SK-N-SH (cell line): ENCODE data around the gene CFAP74. TPM values are rescaled to one million over a fixed set of nuclear protein-coding genes. Genes with fewer than 3 reads are reported as not detected.

Source experiments
- CTCF ChIA-PET: fragments of 300-600, 350-600 bp; formaldehyde crosslinking; extraction: SDS; loops from one replicate; lab custom pipeline; 2021; lab: Yijun Ruan, JAX
- POLR2A ChIA-PET: fragments of 350-600 bp; sonication (Branson Sonifier 250); formaldehyde crosslinking; extraction: SDS; loops from one replicate; lab custom pipeline; 2020; ENCODE audit warnings: antibody characterized with exemption, inconsistent platforms; lab: Yijun Ruan, JAX
- DNase-seq: peaks from one replicate; pipeline ENCODE4 v3.0.0; 2012
- H2AFZ ChIP-seq: fragments of 200-600 bp; sonication (generic); 2 replicates; pipeline ENCODE4 v1.8.1; 2016; ENCODE audit warnings: antibody characterized with exemption, mild to moderate bottlenecking, low read depth
- H3F3A ChIP-seq: fragments of 200-600 bp; sonication (generic); replicated peaks from 2 replicates; pipeline ENCODE3; 2016; ENCODE audit warnings: antibody characterized with exemption, mild to moderate bottlenecking; ENCODE audit not compliant: insufficient read depth
- H3K27ac ChIP-seq, 2 experiments: fragments of 200-500 bp in 1 of 2; fragments of 200-600 bp in 1 of 2; sonication (Bioruptor generic) in 1 of 2; sonication (generic), shearing (Covaris generic) in 1 of 2; 2 replicates each; pipeline versions ENCODE4 v1.5.1 to v1.6.1; 2014 to 2016; ENCODE audit warnings: low read depth in 2 of 2, inconsistent platforms in 1 of 2, low read length in 1 of 2, mild to moderate bottlenecking in 1 of 2, mixed read lengths in 1 of 2
- H3K27me3 ChIP-seq: fragments of 200-600 bp; sonication (generic), shearing (Covaris generic); 2 replicates; pipeline ENCODE4 v1.6.1; 2016; ENCODE audit warnings: mixed run types; ENCODE audit not compliant: insufficient read depth
- H3K36me3 ChIP-seq, 2 experiments: fragments of 200-500 bp in 1 of 2; fragments of 200-600 bp in 1 of 2; sonication (Bioruptor generic) in 1 of 2; sonication (generic) in 1 of 2; replicated peaks in 1 of 2; 2 replicates each; pipeline versions ENCODE3 to v1.5.1; 2014 to 2016; ENCODE audit warnings: low read length in 1 of 2, mild to moderate bottlenecking in 1 of 2; ENCODE audit not compliant: insufficient read depth in 2 of 2, control insufficient read depth in 1 of 2
- H3K4me1 ChIP-seq, 2 experiments: fragments of 200-500 bp in 1 of 2; fragments of 200-600 bp in 1 of 2; sonication (Bioruptor generic) in 1 of 2; sonication (generic), shearing (Covaris generic) in 1 of 2; 2 replicates each; pipeline versions ENCODE4 v1.5.1 to v1.6.1; 2014 to 2016; ENCODE audit warnings: low read depth in 1 of 2, low read length in 1 of 2, mixed run types in 1 of 2; ENCODE audit not compliant: insufficient read depth in 2 of 2, control insufficient read depth in 1 of 2
- H3K4me2 ChIP-seq: fragments of 200-600 bp; sonication (generic), shearing (Covaris generic); 2 replicates; pipeline ENCODE4 v1.6.1; 2017; ENCODE audit warnings: mixed run types
- H3K4me3 ChIP-seq, 2 experiments: fragments of 200-500 bp in 1 of 2; fragments of 200-600 bp in 1 of 2; sonication (Bioruptor generic) in 1 of 2; sonication (generic), shearing (Covaris generic) in 1 of 2; 2 replicates each; pipeline versions ENCODE4 v1.5.1 to v1.8.1; 2014 to 2016; ENCODE audit warnings: low read depth in 2 of 2, inconsistent platforms in 1 of 2, low read length in 1 of 2, mild to moderate bottlenecking in 1 of 2, mixed read lengths in 1 of 2, moderate library complexity in 1 of 2
- H3K79me2 ChIP-seq: fragments of 200-600 bp; sonication (generic); 2 replicates; pipeline ENCODE4 v1.8.1; 2017; ENCODE audit warnings: mild to moderate bottlenecking; ENCODE audit not compliant: insufficient read depth
- H3K9ac ChIP-seq: fragments of 200-600 bp; sonication (generic); 2 replicates; pipeline ENCODE4 v1.6.1; 2017; ENCODE audit warnings: mixed run types
- H3K9me2 ChIP-seq: fragments of 200-600 bp; sonication (generic); 2 replicates; pipeline ENCODE4 v1.6.1; 2017; ENCODE audit warnings: mixed run types
- H3K9me3 ChIP-seq: fragments of 200-600 bp; sonication (generic); 2 replicates; pipeline ENCODE4 v1.6.1; 2017; ENCODE audit warnings: mixed run types, mild to moderate bottlenecking, moderate library complexity
- H4K20me1 ChIP-seq: fragments of 200-600 bp; sonication (generic); 2 replicates; pipeline ENCODE4 v1.6.1; 2017; ENCODE audit warnings: mild to moderate bottlenecking, mixed run types; ENCODE audit not compliant: insufficient read depth
- CTCF ChIP-seq: fragments of 200-600 bp; sonication (generic); IDR thresholded peaks from 2 replicates; pipeline ENCODE4 v1.6.1; 2017; ENCODE audit warnings: antibody characterized with exemption, mild to moderate bottlenecking, moderate library complexity
- EP300 ChIP-seq, 2 experiments: IDR thresholded peaks; 2 replicates each; pipeline versions ENCODE4 v1.4.0 to v1.6.1; 2012; ENCODE audit warnings: borderline replicate concordance in 1 of 2, low read depth in 1 of 2, low read length in 1 of 2
- EZH2phosphoT487 ChIP-seq: fragments of 200-600 bp; sonication (generic); IDR thresholded peaks from 2 replicates; pipeline ENCODE4 v1.6.1; 2017; ENCODE audit warnings: low read depth, mixed run types, mild to moderate bottlenecking, antibody characterized with exemption, moderate library complexity, borderline replicate concordance
- MXI1 ChIP-seq: IDR thresholded peaks from 2 replicates; pipeline ENCODE4 v1.6.1; 2012; ENCODE audit warnings: mild to moderate bottlenecking, low read depth, low read length, improper control_type of control experiment
- RAD21 ChIP-seq: IDR thresholded peaks from 2 replicates; pipeline ENCODE4 v1.6.1; 2012; ENCODE audit warnings: mild to moderate bottlenecking, low read length
- TAF1 ChIP-seq: IDR thresholded peaks from 2 replicates; pipeline ENCODE4 v1.6.1; 2012; ENCODE audit warnings: low read depth, mild to moderate bottlenecking, low read length, moderate library complexity, borderline replicate concordance
- USF1 ChIP-seq: IDR thresholded peaks from 2 replicates; pipeline ENCODE4 v1.4.0; 2012; ENCODE audit warnings: low read depth, borderline replicate concordance
- WGBS: methylation state at CpG from one replicate; pipeline ENCODE4 v1.1.6; 2017; ENCODE audit warnings: low lambda C conversion rate; 5-methylcytosine and 5-hydroxymethylcytosine counted together
- polyA plus RNA-seq, 3 experiments: library from polyadenylated mRNA; depleted of rRNA; stranded (reverse); fragments of >200 nt; gene quantifications; 2 replicates each; pipeline ENCODE4 v1.2.3, GENCODE V29; 2012

The CFAP74 gene
- polyA plus RNA-seq, 1 of the 3 experiments (the other 2 are of a cell fraction): not detected

- Histone ChIP-seq H3K9me3 (no peaks in the 10 kb centered on the region), H3K9ac (no peak overlapping the region), H3K4me3 (no peak overlapping the region), H3K36me3 (no peaks in the 10 kb centered on the region), H3K4me1 (peaks cover 0 to 17% of the 10 kb centered on the region in 2 experiments; a peak in 1 of 4 replicates), H3K27ac (no peak overlapping the region), H2AFZ (no peak overlapping the region), H4K20me1 (no peaks in the 10 kb centered on the region), H3F3A (no peaks in the 10 kb centered on the region), H3K4me2 (no peak overlapping the region), H3K27me3 (no peaks in the 10 kb centered on the region), H3K79me2 (no peaks in the 10 kb centered on the region), H3K9me2 (no peaks in the 10 kb centered on the region)
- no peak for TF ChIP-seq EZH2phosphoT487
- TF ChIP-seq CTCF: no peak
- TF ChIP-seq RAD21: no peak
- TF ChIP-seq EP300 (IDR thresholded peaks at IDR 0.05; ENCODE audit: borderline replicate concordance in 1 of 2, low read depth in 1 of 2, low read length in 1 of 2): no peak
- no peak for TF ChIP-seq USF1
- no peak for TF ChIP-seq MXI1
- TF ChIP-seq TAF1: no peak
- ChIA-PET CTCF (interaction anchor here (1.4 to 6.9 kb wide), 6 partner anchors 16 to 107 kb away, joined by 3 to 138 read pairs (median 18); no protein-coding TSS in a partner anchor), POLR2A (no interaction called here)
- WGBS: 89% methylated on average over 12 of the region's 25 CpGs
- no peak for DNase-seq
Measured at GRCh38 chr1:2047749-2048729, 44.5 kb upstream of the CFAP74 start.

- no peak for DNase-seq
- H4K20me1 ChIP-seq: no peaks in the 10 kb centered on the region
- H3K4me3 ChIP-seq: no peak overlapping the region
- no peaks in the 10 kb centered on the region for H3K27me3 ChIP-seq
- no peaks in the 10 kb centered on the region for H3K79me2 ChIP-seq
- H3K27ac ChIP-seq: no peak overlapping the region
- 75% methylated on average over 5 of the region's 25 CpGs for WGBS
- no peak overlapping the region for H3K9ac ChIP-seq
- no peaks in the 10 kb centered on the region for H3K36me3 ChIP-seq
- no peak overlapping the region for H3K4me2 ChIP-seq
- no peaks in the 10 kb centered on the region for H3K9me3 ChIP-seq
- ChIA-PET CTCF (interaction anchor here (0.7 to 8.3 kb wide), 22 partner anchors 9 to 1178 kb away, joined by 3 to 268 read pairs (median 6); partner anchors contain the start of gene GABRD), POLR2A (no interaction called here)
- no peak overlapping the region for H2AFZ ChIP-seq
- H3K4me1 ChIP-seq: peaks cover 0 to 17% of the 10 kb centered on the region in 2 experiments; a peak in 1 of 4 replicates
- H3K9me2 ChIP-seq: no peaks in the 10 kb centered on the region
- H3F3A ChIP-seq: no peaks in the 10 kb centered on the region
- no peak for TF ChIP-seq USF1
- TF ChIP-seq, all 33 proteins: peak for 0
Measured at GRCh38 chr1:2046953-2047748, 43.6 kb upstream of the CFAP74 start.
